HG02938 (cell line): ENCODE results near the gene CBX5.
"Not testable (repeated sequence)": the region's sequence is repeated elsewhere in the genome, so short reads cannot be mapped to it uniquely, and the experiment has no call there.

ENCODE experiments used
- ATAC-seq: cut with Tn5 transposase; IDR thresholded peaks from one replicate; pipeline ENCODE4 v1.9.1; 2021; ENCODE audit warnings: mild to moderate bottlenecking, moderate library complexity; ENCODE audit not compliant: unreplicated experiment

CBX5 gene

DNA sequence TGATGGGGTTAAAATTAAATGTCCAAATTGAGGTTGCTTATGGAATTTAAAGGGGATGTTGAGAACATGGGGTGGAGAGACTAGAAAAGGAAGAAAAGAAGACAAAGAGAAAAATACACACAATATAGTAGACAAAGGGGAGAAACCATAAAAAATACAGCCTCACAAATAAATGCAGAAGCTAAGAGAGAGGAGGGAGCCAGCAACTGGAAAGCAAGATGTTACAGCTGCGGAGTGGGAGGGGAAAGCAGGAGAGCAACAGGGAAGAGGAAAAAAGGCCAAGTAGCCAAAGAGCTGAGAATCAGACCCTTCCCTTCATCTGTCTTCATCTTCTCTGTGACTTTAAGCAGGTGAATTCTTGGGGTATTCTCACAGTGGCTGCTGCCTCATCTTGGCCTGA is 51.5 kb downstream of the CBX5 start:
- no peak for ATAC-seq

DNA sequence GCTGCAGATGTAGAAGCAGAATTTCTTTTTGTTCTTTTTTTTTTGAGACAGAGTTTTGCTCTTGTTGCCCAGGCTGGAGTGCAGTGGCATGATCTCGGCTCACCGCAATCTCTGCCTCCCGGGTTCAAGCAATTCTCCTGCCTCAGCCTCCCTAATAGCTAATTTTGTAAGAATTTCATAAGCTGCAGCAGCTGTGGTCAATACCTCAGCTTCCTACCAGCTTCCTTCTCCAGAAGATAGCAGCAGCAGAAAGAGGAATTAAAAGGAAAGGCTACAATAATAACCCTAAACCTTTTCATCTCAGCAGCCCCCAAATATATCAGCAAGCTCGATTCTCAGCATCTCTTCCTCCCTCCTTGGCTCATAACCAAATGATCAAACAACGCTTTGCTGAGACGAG is 52.0 kb downstream of the CBX5 start:
- not testable (repeated sequence) for ATAC-seq

GRCh38 chr12:54227376-54227775 is 52.5 kb downstream of the CBX5 start:
- ATAC-seq = no peak

GRCh38 chr12:54225666-54226065 is 54.3 kb downstream of the CBX5 start:
- ATAC-seq = no peak

DNA sequence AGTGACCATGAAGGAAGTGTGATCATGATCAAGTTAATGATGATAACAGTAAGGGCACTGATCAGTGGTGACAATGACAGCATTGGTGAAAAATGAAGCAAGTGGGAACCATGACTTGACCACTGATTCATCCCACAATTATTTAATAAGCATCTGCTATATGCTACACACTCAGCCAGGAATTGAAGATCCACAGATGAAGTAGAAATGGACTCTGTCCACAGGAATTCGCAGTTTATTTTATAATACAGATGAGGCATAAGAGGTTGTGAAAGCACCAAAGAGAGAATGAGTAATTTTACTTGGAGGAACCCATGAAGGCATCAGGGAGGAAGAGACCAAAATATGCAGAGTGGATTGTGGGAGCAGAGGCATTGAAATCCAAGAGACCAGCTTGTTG is 57.3 kb downstream of the CBX5 start:
- ATAC-seq = no peak

- no peak for ATAC-seq
Observed at GRCh38 chr12:54221402-54221984, 58.4 kb downstream of the CBX5 start.

DNA sequence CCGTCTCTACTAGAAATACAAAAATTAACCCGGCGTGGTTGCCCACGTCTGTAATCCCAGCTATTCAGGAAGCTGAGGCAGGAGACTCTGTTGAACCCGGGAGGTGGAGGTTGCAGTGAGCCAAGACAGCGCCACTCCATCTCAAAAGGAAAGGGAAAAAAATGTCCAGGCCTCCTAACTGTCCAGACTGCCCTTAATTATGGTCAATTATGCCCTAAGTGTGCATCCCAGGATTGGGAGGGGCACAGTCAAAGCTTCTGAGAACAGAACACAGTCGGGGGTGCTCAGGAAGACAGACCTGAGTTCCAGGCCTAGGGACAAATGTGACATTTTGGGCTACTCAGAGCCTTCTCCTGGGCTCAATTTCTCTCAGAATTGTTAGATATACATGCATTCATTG is 59.4 kb downstream of the CBX5 start:
- no peak for ATAC-seq

- ATAC-seq = peak; percentile 55
Observed at GRCh38 chr12:54220092-54220557, 59.8 kb downstream of the CBX5 start.

GRCh38 chr12:54217774-54218241 is 62.1 kb downstream of the CBX5 start:
- ATAC-seq = no peak

GRCh38 chr12:54216797-54217661 is 62.9 kb downstream of the CBX5 start:
- no peak for ATAC-seq

DNA sequence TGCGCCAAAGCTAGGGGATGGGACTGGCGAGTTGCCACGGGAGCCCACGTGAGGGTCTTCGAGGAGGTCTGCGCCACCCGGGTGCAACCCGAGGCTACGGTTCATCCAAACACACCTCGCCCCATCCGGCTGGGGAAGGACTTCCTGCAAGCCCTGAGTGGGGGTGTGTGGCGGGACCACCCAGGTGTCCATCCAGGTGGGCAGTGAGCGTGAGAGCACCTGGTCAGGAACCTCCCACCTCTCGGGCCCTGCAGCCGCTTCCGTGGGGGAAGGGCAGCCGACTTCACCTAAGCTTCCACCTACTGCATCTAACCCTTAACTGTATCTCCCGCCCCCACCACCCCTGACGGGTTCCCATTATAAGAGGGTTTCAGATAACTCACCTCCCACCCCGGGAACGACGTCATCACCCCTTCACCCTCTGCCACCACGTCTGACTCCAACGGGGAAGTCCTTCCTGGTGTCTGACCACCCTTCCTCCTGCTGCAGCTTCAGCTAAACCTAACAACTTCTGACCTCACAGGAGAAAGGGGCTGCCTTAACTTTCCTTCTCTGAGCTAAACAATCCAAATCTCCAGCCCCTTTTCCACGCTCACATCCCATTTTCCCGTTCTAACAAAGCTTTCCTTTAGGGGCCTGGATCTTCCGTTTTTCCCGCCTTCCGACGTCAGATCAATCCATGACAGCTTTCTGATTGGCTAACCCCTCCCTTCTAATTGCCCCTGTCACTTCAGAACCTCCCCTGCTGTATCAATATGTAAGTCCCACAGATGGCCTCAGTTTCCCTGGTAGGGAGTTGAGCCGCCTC is 63.7 kb downstream of the CBX5 start:
- no peak for ATAC-seq

- ATAC-seq = peak; percentile 81
Observed at GRCh38 chr12:54214553-54215406, 65.1 kb downstream of the CBX5 start.

DNA sequence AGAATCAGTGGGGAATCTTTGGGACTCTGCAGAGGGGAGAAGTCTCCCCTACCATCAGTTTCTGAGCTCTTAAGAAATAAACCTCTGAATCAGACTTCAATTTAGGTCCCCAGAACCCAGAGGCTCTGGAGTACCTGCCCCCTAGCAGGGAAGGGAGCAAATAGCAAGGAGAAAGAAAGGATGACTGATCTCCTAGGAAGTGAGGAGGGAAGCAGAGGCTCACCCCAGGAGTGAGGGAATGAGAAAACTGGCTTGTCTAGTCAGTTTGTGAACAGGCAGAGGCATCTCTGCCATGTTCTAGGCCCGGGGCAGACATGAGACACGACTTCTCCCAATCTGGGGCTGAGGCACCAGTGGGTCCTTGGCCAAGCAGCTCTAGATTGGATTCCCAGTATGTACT is 66.8 kb downstream of the CBX5 start:
- no peak for ATAC-seq

DNA sequence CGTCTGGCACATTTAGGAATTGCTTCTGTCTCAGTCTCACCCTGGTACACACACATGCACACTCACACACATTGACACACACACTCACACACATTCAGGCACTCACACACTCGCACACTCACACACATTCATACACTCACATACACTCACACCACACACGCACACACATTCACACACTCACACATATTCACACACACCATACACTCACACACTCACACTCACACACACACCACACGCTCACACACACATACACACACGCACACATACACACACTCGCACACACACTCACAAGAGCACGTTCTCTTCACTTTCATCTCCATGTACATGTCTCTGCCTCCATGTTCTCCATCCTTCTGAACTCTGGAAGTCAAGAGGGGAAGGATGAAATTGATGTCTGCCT is 68.0 kb downstream of the CBX5 start:
- no peak for ATAC-seq

DNA sequence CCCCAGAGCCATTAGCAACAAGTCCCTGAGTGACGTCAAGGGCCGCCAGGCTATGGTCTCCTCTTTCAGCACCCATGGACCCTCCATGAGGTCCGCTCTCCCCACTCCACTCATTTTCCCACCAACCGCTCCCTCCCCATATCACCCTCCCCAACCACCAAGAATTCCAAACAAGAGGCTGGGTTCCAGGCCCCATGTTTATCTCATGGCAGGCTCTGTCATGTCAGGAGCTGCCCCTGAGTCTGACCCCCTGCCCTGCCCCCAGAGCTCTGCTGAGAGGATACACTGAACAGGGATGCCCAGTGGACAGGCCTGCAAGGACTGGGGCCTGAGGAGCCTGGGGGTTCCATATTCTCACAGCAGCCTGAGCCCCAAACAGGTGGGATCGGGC is 69.5 kb downstream of the CBX5 start:
- ATAC-seq = no peak

DNA sequence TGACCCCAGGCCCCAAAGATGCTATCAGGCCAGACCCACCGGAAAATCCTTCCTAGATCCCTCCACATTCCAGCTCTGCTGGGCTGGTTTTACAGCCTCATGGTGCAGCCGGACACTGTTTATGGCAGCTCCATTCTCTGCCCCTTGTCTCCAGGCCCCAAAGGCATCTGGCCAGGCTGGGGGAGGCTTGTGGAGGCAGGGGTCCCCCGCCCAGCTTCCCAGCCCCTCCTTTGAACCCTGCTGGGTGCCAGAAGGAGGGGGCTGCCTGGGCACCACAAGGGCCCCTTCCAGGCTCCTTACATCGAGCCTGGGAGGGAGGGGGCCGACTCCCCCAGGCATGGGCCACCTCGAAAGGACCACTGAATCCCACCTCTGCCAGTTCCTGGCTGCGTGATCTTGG is 71.3 kb downstream of the CBX5 start:
- no peak for ATAC-seq

DNA sequence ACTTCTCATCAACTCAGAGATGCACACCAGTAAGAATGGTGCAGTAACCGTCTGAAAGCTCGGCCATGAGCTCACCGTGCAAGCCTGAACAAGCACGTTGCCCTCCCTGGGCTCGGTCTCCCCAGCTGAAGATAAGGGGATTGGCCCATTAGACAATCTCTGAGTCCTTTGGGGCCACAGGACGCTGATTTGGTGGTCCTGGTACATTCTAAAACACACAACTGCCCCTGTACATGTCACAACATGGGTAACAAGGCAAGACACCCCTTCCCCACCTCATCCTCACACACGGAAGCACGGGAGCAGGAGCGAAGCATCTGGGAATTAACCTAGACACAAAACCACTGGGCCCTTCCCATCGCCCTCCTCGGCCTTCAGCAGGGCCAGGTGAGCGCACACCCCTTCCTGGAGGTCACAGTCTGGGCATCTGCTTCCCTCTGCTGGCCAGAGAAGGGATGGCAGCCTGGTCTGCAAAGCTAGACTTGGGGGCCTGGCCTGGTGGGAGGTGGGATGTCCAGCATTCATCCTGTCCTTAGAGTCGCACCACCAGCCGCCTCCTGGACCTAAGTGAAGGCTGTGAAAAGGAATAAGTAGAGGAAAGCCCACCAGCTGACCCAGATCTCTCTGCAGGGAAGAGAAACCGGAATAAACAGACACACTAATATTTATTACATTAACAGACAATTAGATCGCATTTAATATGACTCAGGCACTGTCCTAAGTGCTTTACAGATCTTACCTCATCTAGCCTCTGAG is 72.2 kb downstream of the CBX5 start:
- ATAC-seq = no peak

GRCh38 chr12:54206791-54207190 is 73.1 kb downstream of the CBX5 start:
- ATAC-seq = no peak

DNA sequence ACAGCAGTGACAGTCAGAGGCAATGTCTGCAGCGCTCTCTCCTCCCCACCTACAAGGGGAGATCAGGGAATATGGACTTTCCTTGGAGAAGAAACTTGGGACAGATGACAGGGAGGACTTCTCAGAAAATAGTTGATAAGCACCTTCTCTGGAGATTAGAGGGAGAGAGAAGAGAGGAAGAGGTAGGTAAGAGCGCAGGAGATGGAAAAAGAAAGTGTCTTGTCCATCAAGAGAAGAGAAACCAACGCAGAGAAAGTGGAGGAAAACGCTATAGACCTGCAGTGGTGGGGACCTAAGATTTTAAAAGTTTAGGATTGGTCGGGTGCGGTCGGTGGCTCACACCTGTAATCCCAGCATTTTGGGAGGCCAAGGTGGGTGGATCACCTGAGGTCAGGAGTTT is 75.6 kb downstream of the CBX5 start:
- ATAC-seq = no peak
